Omental fat pad (tissue), 4 donors: ENCODE data around the gene SS18L1. TPM values are rescaled to one million over a fixed set of nuclear protein-coding genes. Genes with fewer than 3 reads are reported as not detected.

ENCODE experiments used
- ATAC-seq: fragments of 150-250 bp; one replicate; pipeline ENCODE4 v1.9.1; 2016; ENCODE audit warnings: mild to moderate bottlenecking, moderate library complexity; ENCODE audit not compliant: low FRiP score
- DNase-seq: peaks from one replicate; pipeline ENCODE4 v3.0.0-alpha.2; 2019; ENCODE audit warnings: low spot score
- total RNA-seq, 4 donors: library from RNA; depleted of rRNA; stranded (reverse); fragments of >200 nt; gene quantifications; one replicate each; pipeline ENCODE4 v1.1.0, GENCODE V29; 2016
- TF ChIP-seq, protein P1 (sequence below), 3 donors: fragments of 450-650 bp; IDR thresholded peaks; one replicate each; pipeline ENCODE4 v1.5.1; 2016 to 2017; ENCODE audit warnings: antibody characterized with exemption in 3 of 3, mild to moderate bottlenecking in 3 of 3, moderate library complexity in 2 of 3

SS18L1 gene
- total RNA-seq, 4 donors from 2014 or later = 10.3 to 23.4 (median 12.3) TPM

DNA sequence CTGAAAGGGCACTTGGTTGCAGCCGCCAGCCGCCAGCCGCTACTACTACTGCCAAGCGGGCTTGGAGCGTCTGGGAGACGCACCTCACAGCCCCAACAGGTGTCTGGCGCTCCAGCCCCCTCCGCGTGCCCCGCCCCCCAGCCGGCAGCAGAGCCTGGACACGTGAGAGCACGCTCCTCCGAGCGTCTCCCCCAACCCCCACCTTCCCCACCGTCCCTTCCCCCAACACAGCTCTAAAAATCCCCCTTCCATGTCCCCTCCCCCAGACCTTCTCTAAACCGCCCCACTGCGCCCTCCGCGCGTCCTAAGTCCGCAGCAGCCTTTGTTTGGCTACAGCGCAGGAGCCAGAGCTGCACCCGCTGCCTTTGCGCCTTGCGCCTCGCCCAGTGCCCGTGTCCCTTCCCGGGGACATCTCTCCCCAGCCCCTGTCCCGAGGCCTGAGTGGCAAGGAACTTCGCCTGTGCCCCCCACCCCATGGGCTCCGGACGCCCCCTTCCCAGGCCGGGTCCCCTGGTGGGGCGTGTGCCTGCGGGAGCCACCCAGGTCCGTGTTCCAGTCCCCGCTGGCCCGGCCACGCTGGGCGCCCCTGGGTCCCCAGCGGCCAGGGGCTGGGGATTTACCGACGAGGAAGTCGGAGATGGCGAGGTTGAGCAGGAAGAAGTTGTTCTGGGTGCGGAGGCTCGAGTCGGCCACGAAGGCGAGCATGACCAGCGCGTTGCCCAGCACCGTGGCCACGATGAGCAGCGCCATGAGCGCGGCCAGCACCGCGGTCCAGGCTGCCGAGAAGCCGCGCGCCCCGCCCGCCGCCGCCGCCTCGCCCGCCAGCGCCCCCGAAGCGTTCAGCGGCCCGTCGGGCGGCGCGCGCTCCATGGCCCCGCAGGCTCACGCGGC, 75.8 kb downstream of the SS18L1 start:
- DNase-seq (no peak), ATAC-seq (no peak)
- TF ChIP-seq, protein P1, sequence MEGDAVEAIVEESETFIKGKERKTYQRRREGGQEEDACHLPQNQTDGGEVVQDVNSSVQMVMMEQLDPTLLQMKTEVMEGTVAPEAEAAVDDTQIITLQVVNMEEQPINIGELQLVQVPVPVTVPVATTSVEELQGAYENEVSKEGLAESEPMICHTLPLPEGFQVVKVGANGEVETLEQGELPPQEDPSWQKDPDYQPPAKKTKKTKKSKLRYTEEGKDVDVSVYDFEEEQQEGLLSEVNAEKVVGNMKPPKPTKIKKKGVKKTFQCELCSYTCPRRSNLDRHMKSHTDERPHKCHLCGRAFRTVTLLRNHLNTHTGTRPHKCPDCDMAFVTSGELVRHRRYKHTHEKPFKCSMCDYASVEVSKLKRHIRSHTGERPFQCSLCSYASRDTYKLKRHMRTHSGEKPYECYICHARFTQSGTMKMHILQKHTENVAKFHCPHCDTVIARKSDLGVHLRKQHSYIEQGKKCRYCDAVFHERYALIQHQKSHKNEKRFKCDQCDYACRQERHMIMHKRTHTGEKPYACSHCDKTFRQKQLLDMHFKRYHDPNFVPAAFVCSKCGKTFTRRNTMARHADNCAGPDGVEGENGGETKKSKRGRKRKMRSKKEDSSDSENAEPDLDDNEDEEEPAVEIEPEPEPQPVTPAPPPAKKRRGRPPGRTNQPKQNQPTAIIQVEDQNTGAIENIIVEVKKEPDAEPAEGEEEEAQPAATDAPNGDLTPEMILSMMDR (IDR thresholded peaks at IDR 0.05) = no peak

DNA sequence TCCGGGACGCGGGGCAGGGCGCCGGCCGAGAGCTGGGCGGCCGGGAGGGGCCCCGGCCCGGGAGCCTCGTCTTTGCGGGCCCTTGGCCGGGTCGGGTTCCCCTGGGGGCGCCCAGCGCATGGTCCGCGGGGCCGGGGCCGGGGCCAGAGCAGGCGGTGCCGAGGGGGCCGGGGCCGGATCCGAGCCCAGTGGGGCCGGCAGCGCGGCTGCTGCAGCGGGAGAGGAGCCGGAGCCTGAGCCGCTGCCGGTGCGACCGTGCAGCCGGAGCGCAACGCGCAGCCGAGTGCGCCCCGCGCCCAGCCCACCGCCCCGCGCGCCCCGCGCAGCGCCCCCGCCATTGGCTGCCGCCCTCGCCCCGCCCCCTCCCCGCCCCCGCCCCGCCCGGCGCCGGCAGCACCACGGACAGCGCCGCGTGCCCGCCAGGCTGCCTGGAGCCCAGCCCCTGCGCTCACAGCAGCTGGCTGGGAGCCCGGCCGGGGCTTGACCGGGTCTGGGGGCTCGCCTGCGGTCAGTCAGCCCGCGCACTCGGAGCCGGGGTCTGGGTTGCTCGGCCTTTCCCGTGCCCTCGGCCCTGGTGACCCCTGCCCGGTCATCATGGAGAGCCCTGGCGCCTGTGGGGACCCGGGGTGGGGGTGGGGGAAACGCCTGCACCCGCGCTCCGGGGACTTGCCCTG, 76.6 kb downstream of the SS18L1 start, which contains the start of gene HRH3:
Gene HRH3 (minus strand): TSS at position 287 of the 674 bp plus-strand sequence. CDS start 308 bp downstream, outside the sequence.
- TF ChIP-seq, protein P1 (IDR thresholded peaks at IDR 0.05) = no peak
- DNase-seq (no peak), ATAC-seq (peak; percentile 62)

DNA sequence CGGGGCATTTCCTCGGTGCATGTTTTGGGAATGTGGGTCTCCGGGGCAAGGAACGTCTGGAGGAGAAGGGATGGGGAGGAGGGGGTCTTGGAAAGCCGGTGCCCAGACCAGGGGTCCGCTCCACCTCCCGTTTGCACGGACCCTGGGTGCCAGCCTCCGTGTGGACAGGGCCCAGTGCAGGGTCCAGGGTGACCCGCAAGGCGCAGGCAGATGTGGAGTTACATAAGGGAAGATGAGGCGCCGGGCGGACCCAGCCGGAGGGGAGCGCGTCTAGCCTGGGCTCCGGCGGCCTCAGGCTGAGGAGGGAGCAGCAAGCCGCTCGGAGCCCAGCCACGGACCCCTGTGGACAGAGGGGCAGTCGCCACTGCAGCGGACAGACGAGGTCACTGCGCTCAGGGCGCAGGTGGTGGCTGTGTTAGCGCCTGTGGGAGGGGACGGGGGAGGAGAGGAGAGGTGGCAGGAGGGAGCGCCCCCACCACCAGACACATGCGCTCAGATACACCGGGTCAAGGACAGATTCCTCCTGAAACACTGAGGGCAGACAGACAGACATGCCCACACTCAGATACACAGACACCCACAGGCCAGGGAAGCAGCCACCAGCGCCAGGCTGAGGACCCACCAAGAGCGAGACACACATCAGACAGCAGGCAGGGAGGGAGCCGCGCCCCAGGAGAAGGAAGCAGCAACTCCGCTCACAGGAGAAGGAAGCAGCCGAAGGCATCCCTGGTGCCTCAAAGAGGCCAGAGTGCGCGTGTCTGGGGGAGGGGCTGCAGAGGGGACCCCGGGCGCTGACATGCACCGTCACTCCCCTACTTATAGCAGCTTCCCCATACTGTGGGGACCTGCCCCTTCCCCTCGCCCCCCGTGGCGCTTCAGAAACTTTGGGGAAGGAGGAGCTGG, 77.3 kb downstream of the SS18L1 start:
- TF ChIP-seq, protein P1 (IDR thresholded peaks at IDR 0.05) = no peak
- no peak for DNase-seq
- no peak for ATAC-seq

DNA sequence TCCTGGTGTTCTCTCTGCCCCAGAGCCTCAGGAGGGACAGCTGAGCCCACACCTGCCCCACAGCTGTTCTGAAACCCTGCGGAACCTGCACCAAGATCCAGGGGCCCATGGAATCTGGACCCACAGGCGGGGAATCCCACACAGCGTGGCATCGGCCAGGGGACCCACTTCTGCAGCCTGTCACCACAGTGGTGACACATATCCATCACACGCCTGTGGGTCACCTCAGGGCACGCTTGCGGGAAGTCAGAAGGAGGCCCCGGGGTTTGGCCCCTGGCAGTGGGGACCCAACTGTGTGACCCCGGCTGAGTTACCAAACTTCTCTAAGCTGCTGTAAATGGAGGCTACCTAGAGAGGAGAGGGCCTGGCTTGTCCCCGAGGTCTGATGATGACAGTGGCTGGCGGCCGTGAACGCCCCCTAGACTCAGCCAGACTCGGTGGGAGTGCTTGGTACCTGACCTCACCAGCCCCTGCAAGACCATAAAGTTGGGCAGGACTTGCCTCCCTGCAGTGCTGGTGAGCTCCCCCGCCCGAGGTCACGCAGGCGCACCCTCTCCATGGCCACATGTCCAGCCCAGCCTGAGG, 78.8 kb downstream of the SS18L1 start:
- ATAC-seq (no peak), DNase-seq (no peak)
- TF ChIP-seq, protein P1 (IDR thresholded peaks at IDR 0.05) = no peak

DNA sequence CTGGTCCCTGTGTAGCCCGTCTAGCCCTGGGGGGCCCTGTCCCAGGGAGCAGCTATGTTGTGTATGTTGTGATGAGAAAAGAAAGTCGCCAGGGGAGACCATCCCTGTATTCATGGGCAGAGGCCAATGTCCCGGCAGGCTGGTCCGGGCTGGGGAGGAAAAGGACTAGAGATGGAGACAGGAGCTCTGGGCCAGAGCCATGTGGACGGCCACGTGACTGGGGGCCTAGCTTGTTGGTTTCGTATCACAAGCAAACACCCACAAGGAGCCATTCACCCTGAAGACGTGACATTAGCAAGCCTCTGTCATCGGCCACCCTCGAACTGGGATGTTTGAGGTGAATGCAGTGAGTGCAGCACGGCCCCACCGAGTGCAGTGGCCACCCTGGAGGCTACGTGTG, 79.4 kb downstream of the SS18L1 start:
- DNase-seq = no peak
- ATAC-seq = no peak
- TF ChIP-seq, protein P1 (IDR thresholded peaks at IDR 0.05) = no peak

DNA sequence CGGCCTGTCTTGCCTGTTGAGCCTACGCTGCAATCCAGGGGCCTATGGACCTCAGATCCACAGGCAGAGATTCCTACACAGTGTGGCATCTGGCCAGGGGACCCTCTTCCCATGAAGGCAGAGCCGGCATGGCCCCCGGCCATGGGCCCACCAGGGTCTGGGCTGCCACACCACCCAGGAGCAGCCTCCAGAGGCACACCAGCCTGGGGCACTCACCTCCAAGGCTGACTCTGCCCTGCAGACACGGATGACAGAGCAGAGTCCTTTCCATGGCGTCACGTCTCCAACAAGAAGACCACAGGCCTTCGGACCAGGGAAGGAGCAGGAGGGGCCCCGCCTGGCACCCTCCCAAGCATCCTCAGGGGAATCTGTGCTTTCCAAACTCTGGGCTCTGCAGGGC, 80.0 kb downstream of the SS18L1 start:
- TF ChIP-seq, protein P1 (IDR thresholded peaks at IDR 0.05) = no peak
- DNase-seq = no peak
- ATAC-seq = no peak
